ENCODE measurements around the gene PLCB1.

GRCh38 chr20:8321001-8321400 is 188.9 kb downstream of the PLCB1 start:
- TF ChIP-seq, protein P1, sequence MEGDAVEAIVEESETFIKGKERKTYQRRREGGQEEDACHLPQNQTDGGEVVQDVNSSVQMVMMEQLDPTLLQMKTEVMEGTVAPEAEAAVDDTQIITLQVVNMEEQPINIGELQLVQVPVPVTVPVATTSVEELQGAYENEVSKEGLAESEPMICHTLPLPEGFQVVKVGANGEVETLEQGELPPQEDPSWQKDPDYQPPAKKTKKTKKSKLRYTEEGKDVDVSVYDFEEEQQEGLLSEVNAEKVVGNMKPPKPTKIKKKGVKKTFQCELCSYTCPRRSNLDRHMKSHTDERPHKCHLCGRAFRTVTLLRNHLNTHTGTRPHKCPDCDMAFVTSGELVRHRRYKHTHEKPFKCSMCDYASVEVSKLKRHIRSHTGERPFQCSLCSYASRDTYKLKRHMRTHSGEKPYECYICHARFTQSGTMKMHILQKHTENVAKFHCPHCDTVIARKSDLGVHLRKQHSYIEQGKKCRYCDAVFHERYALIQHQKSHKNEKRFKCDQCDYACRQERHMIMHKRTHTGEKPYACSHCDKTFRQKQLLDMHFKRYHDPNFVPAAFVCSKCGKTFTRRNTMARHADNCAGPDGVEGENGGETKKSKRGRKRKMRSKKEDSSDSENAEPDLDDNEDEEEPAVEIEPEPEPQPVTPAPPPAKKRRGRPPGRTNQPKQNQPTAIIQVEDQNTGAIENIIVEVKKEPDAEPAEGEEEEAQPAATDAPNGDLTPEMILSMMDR (IDR thresholded peaks at IDR 0.05) = no peak
- no peak for TF ChIP-seq POLR2A (IDR thresholded peaks at IDR 0.05)

All from breast epithelium (tissue), 3 donors.